NCI-H2196 (cell line): ENCODE data around the gene RYR2.
"Not testable (repeated sequence)": the region's sequence is repeated elsewhere in the genome, so short reads cannot be mapped to it uniquely, and the experiment has no call there.

Experiments
- DNase-seq: peaks from one replicate; lab custom pipeline; 2025; ENCODE audit not compliant: unreplicated experiment; lab: John Stamatoyannopoulos, UW

The RYR2 gene

DNA sequence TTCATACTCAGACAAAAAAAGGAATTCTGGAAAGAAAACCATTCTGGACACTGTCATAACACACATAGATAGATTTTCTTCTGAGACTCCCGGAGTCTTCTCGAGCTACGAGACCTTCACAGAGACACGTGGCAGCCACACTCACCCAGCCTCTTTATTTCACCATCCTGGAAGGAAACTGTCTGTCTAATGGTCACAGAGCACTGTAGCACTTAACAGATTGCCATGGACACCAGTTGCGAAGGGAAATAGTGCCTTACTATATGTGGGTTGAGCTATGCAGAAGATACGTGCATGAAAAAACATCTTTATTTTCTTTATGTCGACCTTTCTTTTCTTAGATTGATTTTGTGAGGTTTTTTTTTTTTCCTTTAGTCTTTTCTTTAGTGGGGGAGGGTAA, 790.9 kb downstream of the RYR2 start:
- no peak for DNase-seq

DNA sequence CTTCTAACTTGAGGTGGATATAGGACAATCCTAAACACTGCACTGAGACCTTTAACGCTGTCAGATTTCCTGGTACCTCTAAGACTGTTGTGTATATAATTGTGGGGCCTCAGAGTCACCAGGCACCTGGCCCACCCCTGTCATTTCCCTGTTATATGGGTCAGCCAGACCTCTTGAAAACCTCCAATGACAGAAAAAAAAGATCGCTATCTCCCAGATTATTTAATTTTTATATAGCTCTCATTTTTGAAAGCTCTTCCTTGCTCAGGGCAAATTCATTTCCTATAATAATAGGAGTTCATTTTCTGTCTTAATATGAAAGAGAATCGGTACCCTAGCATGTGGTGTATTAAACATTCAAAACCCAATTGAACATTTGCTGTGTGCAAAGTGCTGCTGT, 792.1 kb downstream of the RYR2 start:
- DNase-seq = no peak

DNA sequence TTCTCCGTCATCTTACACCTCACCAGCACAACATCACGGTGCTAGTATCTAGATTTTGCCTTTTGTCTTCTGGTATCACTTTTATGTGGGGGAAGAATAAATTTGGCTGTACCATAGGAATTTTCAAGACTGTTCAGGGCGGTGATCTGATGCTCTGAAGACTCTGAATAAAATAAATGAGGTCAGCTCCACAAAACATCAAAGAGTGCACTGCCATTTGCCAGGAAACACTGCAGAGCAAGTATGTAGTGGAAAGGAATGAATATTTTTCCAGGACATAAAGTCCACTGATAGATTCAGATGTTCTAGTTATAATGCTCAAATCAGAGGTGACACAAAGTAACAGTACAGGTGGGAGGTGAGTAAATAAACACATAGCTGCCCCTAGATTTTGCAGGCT, 792.5 kb downstream of the RYR2 start:
- no peak for DNase-seq

DNA sequence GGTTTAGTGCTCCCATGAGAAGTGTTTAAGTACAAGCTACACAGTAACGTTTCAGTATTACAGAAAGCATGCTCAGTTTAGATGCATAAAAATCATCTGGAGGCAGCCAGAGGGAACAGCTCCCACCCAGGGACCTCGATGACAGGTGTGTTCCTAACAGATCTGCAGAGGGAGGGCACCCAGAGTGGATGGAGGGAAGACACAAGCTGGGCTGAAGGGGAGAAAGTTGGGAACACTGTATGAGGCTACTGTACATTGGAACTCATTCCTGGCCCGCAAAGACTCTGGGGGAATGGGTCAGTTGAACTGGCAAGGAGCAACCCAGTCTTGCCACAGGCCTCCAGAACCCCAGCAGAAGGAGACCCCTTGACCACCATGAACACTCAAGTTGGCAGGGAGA, 796.3 kb downstream of the RYR2 start:
- DNase-seq = no peak

DNA sequence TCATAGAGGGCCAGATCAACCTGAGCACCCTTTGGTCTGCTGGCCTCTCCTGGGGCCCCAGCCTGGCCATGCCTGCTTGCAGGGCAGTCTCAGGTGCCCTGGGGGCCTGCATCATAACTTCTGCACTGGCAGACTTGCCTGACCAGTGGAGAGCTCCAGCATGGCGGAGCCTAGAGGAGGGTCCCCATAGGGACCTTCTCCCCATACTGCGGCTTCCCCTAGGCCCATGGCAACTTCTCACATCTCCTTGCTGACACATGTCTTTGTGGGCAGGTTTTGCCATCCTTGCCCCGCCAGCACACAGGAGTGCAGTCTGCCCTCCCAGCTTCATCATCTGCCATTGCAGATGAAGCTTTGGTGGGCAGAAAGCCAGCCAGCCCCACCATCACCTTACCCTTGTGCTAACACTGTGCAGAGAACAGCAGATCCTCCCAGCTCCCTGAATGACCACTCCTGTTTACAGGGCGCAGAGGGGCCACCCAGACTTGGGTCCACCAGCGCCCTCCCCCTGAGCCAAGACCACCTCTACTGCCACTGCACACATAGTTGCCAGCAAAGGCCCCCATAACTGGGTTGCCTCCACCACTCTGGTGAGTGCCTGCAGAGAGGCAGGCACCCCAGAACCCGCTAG, 797.0 kb downstream of the RYR2 start:
- no peak for DNase-seq

DNA sequence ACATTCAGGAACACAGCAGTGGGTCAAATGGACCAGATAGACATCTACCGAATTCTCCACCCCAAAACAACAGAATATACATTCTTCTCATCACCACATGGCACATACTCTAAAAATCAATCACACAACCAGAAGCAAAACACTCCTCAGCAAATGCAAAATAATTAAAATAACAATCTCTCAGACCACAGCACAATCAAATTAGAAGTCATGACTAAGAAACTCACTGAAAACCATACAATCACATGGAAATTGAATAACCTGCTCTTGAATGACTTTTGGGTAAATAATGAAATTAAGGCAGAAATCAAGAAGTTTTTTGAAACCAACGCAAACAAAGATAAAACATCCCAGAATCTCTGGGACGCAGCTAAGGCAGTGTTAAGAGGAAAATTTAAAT, 799.5 kb downstream of the RYR2 start:
- no peak for DNase-seq

DNA sequence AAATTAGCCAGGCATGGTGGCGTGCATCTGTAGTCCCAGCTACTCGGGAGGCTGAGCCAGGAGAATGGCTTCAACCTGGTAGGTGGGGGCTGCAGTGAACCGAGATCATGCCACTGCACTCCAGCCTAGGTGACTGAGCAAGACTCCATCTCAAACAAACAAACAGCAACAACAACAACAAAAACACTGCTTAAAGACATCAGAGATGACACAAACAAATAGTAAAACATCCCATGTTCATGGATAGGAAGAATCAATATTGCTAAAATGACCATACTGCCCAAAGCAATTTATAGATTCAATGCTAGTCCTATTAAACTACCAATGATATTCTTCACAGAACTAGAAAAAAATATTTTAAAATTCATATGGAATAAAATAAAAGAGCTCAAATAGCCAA, 801.5 kb downstream of the RYR2 start:
- DNase-seq = not testable (repeated sequence)

DNA sequence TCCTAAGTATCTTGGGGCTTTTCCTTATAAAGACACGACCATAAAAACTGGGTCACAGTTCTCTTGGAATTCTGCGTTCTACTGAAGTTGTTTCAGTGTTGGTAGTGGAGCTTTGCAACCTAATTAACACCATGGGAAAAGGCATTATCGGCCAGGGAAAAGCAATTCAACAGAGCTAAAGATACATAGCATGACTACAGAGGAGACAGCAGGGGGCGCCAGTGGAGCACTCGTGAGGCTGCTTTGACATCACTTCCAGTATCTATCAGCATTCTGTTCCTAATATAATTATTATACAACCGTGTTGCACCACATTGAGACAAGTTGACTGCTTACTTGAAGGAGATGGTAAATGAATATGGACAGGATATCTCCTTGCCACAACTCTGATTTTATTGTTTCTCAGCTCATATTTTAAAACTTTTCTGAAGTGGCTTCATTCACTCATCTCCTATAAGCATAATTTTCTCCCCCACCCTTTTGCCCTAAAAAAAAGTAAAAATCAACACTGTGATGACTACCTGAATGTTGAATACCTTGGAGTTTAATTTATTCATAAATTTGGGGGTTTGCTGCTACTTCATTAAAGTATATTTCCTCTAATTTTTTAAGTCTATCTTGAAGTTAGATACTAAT, 809.3 kb downstream of the RYR2 start:
- no peak for DNase-seq

DNA sequence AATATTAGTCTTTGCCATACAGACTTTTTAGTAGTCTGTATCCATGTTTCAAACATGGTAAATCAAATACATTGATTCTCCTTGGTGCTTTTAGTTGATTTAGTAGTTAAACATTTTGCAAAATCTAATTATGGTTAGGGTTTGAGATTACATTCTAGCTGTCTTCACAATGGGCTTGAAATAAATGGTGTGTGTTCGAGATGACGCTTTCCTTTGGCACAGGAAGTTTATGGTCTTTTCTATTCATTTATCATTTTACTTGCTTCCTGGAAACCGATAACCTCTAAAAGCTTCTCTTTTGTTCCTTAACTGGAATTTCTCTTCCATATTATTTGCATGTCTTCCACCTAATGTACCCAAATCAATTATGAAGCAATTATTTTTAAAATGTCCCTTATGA, 810.4 kb downstream of the RYR2 start:
- DNase-seq = no peak

DNA sequence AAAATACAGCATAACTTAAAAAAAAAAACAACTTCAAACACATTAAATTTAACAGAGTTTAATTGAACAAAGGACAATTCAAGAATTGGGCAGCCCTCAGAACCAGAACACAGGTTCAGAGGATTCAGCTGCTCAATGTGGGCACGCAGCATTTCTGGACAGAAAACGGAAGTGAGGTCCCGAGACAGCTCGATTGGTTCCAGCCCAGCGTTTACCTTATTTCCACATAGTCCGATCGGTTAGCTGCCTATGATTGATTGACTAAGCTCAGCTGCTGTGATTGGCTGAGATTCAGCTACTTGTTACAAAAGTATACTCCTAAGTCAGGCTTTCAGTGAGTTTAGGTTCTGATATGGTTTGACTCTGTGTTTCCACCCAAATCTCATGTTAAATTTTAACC, 815.5 kb downstream of the RYR2 start:
- no peak for DNase-seq

DNA sequence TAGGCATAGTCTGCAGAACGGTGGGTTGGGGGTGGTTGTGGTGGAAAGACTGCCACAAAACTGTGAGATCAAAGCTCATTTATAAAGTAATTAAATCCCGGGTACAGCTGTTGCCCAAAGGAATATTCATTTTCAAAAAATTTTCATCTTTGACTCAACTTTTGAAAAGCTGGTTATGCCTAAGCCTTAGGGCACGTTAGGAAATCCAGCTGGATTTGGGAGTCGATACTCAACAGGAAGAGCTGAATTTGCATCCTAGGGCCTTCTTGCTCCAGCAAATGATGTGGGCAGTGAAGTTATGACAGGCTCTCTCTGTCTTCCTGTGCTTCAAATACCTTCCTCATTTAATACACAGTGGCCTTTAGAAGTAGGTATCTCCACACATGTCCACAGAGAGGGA, 817.0 kb downstream of the RYR2 start:
- no peak for DNase-seq

DNA sequence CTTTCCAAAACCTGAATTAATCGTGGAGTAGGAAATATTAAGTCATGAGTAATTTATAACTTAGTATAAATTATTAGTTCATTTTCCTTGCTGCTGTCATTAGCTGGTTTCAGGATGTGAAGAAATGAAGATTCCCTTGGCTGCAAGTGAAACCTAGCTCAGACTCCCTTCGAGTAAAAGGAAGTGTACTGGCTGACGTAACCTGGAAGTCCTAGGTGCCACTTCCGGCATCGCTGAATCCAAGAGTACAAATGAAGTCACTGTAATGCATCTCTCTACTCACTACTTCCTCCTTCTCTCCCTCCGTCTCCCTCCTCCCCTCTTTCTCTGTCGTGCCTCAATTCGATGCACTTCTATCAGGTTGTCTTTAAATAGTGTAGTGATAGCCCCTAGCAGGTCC, 820.0 kb downstream of the RYR2 start:
- DNase-seq = no peak

DNA sequence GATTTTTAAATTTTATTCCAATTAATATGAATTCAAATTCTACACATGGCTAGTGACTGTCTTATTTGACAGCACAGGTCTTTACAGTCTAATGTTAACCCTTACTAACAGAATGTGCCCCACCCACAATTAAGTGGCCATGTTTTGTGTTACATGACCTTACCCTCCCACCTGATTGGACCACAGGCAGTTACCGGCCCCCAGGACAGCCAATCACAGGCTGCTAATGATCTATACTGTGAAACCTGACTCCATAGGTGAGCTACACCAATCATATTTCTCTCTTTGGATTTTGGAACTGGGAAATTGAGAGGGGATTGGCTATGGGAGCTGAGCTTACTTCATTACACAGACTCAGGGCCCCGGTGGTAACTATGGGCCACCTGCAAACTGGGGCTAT, 821.2 kb downstream of the RYR2 start:
- DNase-seq = no peak

DNA sequence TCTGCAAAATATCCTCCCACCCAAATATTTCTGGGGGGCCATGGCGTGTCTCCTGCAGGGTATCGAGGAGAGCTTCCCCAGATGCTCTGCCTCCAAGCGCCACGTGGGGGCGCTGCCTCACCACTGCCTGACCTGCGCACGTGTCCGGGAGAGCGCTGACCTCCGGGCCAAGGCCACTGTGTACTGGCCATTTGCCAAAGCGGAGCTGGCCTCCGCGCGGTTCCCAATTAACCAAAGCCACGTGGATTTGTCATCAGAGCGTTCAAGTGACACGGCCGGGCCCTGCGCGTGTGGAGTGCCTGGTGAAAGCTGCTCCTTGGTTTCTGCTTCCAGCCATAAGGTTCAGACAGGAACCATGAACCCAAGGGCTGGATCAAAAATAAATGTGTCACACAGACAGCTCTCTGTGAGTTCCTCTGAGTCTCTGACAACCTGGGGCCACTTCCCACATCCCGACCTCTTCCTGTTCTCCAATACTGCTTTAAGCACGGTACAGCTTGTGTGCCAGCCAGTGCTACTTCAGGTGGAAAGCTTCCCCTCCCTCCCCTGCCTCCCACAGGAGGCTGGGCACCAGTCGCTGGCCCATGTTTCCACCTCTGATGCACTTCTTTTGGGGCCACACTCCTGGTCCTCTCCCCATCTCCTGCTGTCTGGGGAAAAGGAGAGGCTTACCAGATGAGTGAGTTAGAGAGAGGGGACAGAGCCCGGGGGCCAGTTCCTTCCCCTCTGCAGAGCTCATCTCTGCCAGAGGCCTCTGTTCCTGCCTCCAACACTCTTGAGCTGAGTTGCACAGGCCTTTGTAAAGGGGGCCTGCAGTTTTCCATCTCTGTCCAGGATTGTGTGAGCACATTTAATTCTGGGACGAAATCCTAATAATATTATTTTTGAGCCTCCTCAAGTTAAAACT, 822.6 kb downstream of the RYR2 start:
- DNase-seq = peak; percentile 3

DNA sequence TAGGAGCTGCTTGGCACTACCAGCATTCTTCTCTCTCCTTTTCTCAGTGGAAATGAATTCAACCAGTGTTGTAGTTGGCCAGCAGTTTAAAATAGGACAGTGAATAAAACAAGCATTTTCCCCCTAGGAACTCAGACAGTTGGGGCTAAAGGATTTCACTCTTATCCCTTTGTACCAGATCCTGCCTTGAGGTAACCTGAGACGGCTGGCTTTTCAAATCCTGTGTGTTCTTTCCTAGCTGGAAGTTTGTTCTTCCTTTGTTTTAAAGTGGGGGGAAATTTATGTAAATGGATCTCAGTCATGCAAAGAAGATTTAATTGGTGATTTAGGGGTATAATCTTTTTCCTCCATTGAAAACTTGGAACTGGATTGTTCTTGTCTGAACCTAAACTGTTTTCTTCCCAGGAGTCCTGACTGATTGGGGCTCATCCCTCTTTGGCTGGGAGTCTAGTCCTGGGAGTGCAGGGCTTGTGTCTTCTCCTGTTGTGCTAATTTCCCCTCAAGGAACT, 825.5 kb downstream of the RYR2 start:
- DNase-seq = no peak

DNA sequence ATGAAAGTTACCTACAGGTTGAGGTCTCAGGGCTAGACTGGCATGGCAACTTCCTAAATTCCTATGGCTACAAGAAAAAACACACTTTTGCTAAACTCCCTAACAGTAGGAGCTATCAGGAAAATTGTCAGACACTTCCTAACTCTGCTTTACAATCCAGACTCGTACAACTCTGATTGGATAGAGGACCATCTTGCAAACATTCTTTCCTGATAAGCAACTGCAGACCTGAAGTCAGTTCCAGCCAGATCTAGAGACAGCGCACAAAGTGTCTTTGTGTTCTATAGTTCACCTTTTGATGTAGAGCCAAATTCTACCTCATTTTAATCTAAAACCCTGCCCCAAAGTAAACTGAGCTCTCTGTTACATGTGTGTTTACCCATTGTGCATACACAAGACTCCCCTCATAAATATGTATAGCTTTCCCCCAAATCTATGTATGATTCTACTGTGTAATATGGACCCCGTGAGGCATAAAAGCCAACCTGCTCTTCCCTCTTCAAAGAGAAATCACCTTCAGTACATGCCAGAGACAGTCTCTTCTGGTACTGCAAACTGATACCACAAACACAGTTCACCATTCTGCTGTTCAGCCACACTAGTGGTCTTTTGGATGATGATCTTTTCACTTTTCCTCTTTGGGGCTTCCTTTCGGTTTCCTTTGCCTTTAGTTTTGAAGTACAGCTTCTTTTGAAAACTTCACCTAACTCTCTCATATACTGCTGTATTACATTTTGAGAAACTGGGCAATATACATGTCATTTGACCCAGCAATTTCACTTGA, 827.0 kb downstream of the RYR2 start:
- no peak for DNase-seq

DNA sequence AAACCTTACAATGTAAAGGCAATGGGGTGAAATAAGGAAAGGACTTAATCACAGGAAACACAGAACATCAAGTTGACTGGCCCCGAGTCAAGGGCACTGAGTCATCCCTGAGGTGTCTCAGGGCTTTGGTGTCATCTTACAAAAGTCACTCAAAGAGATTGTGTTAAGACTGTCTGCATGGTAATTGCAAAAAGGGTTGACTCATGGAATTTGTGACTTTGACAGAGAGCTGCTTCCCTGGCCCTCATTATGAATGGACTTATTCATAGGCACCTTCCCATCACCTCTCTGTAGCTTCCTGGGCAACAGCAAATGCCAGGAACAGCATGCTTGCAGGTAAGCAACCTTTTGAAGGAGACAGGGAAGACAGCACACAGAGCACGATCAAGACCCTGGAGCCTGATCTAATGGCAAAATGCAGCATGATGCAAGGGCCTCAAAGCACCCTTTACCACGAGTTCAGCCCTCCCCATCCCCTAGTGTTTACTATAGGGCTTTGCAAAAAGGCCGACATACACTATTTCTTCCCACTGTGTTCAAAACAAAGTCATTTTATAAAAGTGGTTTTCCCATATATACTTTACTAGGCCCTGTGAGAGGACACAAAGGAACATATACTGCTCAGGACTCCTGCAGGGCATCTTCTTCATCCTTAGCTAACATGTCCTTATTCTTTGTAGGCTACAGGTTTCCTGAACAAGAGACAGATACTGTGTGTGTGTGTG, 831.7 kb downstream of the RYR2 start:
- no peak for DNase-seq

DNA sequence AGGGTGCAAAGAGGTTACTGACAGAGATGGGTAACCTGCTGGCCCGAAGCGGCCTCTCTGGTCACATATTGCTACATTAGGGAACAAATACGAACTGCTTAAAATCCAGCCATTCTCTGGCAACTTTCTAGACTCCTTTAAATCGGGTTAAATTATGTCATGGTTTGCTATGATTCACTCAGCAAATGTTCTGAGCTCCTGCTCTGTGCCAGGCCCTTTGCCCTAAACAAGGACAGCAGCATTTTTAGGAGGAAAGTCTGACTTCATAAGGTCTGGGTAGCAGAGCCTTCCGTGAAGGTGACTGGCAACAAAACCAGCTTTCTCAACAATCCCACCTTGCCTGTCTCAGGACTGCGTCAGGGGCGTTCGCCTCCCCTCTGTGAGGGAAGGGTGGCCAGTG, 833.3 kb downstream of the RYR2 start:
- no peak for DNase-seq

DNA sequence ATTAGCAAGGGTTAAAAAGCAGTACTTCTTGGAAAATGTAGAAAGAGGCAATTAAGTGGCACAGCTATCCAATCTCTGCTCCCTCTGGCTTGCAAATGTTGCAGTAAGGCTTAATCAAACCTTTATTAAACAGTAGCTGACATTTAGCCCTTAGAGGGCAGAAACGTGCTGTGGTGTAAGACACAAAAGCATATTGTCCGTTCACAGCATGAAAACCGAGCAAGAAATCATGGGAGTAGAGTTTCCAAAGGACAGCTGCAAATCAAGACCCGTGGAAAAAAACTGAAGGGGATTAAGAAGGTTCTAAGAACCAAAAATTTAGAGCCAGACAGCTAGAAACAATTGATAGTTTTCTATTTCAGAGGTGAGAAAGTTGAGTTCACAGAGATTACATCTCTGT, 835.6 kb downstream of the RYR2 start:
- DNase-seq = no peak

DNA sequence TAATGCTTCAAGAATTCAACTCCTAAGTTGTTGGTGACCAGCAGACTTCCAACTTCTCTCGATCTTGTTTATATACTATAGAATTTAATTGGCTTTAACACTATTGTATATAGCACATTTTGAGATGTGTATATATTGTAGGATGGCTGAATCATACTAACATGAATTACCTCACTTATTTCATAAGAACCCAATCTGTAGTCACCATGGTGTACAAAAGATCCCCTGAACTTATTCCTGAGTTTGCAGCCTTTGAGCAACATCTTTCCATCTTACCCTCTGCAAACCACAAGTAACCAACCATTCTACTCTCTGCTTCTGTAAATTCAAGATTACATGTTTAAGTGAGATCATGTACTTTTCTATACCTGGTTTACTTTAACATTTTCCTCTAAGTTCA, 836.4 kb downstream of the RYR2 start:
- DNase-seq = no peak

DNA sequence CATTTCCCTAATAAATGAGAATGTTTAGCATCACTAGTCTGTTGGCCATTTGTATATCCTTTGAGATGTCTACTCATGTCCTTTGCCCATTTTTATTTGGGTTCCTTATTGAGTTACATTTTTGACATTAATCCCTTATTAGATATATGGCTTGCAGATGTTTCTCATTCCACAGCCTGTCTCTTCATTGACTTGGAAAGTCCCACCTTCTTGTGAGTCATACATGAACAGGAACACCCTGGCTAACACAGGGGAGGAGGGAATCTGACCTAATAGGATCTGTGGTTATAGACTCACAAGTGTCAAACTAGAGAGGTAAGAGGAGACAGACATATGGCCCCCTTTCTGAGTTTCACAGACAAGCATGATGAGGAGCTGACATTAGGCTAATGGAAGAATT, 837.2 kb downstream of the RYR2 start:
- no peak for DNase-seq
